H9 (cell line): ENCODE measurements around the gene MYCBP2. TPM values are rescaled to one million over a fixed set of nuclear protein-coding genes. Genes with fewer than 3 reads are reported as not detected.

ENCODE experiments used
- DNase-seq: peaks from one replicate; pipeline ENCODE4 v3.0.0-alpha.2; 2017
- H2AFZ ChIP-seq: one replicate; pipeline ENCODE4 v1.6.1; 2013; ENCODE audit warnings: mild to moderate bottlenecking, low read length, control low read depth, moderate library complexity
- H2AK5ac ChIP-seq: 2 replicates; pipeline ENCODE4 v1.6.1; 2013; ENCODE audit warnings: low read length, control low read depth, mixed read lengths; ENCODE audit not compliant: insufficient read length
- H2BK120ac ChIP-seq: one replicate; pipeline ENCODE4 v1.6.1; 2013; ENCODE audit warnings: low read depth, mild to moderate bottlenecking, low read length, control low read depth, inconsistent platforms; ENCODE audit not compliant: poor library complexity, severe bottlenecking
- H2BK12ac ChIP-seq: 2 replicates; pipeline ENCODE4 v1.6.1; 2013; ENCODE audit warnings: low read length, control low read depth, mixed read lengths, low read depth; ENCODE audit not compliant: insufficient read length
- H2BK15ac ChIP-seq: 2 replicates; pipeline ENCODE4 v1.6.1; 2013; ENCODE audit warnings: low read depth, low read length, control low read depth
- H2BK20ac ChIP-seq: one replicate; pipeline ENCODE4 v1.6.1; 2013; ENCODE audit warnings: low read depth, mild to moderate bottlenecking, low read length, control low read depth, inconsistent platforms; ENCODE audit not compliant: poor library complexity, severe bottlenecking
- H2BK5ac ChIP-seq: 2 replicates; pipeline ENCODE4 v1.6.1; 2013; ENCODE audit warnings: low read length, control low read depth, mixed read lengths; ENCODE audit not compliant: insufficient read length
- H3K14ac ChIP-seq: 2 replicates; pipeline ENCODE4 v1.6.1; 2013; ENCODE audit warnings: low read length, control low read depth; ENCODE audit not compliant: insufficient read depth
- H3K18ac ChIP-seq: 2 replicates; pipeline ENCODE4 v1.6.1; 2013; ENCODE audit warnings: low read depth, mild to moderate bottlenecking, mixed read lengths, low read length, control low read depth; ENCODE audit not compliant: insufficient read length
- H3K23ac ChIP-seq: 2 replicates; pipeline ENCODE4 v1.6.1; 2013; ENCODE audit warnings: low read length, control low read depth, mixed read lengths, low read depth; ENCODE audit not compliant: insufficient read length
- H3K23me2 ChIP-seq: 2 replicates; pipeline ENCODE4 v1.6.1; 2013; ENCODE audit warnings: low read depth, mild to moderate bottlenecking, mixed read lengths, low read length, control low read depth; ENCODE audit not compliant: insufficient read length, poor library complexity, severe bottlenecking
- H3K27ac ChIP-seq: 2 replicates; pipeline ENCODE4 v1.5.1; 2013; ENCODE audit warnings: low read length, control low read depth, mixed read lengths, low read depth; ENCODE audit not compliant: insufficient read length
- H3K27me3 ChIP-seq: 2 replicates; pipeline ENCODE4 v1.6.1; 2013; ENCODE audit warnings: low read length, control low read depth, inconsistent platforms; ENCODE audit not compliant: insufficient read depth
- H3K4ac ChIP-seq: 2 replicates; pipeline ENCODE4 v1.6.1; 2013; ENCODE audit warnings: low read depth, mild to moderate bottlenecking, control low read depth, inconsistent platforms, low read length, moderate library complexity
- H3K4me1 ChIP-seq: 2 replicates; pipeline ENCODE4 v1.6.1; 2013; ENCODE audit warnings: low read length, control low read depth, inconsistent platforms; ENCODE audit not compliant: insufficient read depth
- H3K4me2 ChIP-seq: 2 replicates; pipeline ENCODE4 v1.6.1; 2013; ENCODE audit warnings: low read length, control low read depth, mixed read lengths; ENCODE audit not compliant: insufficient read length, insufficient read depth
- H3K56ac ChIP-seq: 2 replicates; pipeline ENCODE4 v1.6.1; 2013; ENCODE audit warnings: low read depth, mild to moderate bottlenecking, mixed read lengths, low read length, control low read depth; ENCODE audit not compliant: insufficient read length
- H3K79me1 ChIP-seq: 2 replicates; pipeline ENCODE4 v1.6.1; 2013; ENCODE audit warnings: low read depth, mild to moderate bottlenecking, moderate library complexity, low read length, control low read depth, inconsistent platforms; ENCODE audit not compliant: insufficient read depth, poor library complexity, severe bottlenecking
- H3K79me2 ChIP-seq: 2 replicates; pipeline ENCODE4 v1.6.1; 2013; ENCODE audit warnings: low read length, control low read depth, inconsistent platforms; ENCODE audit not compliant: insufficient read depth
- H3K9ac ChIP-seq: 2 replicates; pipeline ENCODE4 v1.6.1; 2013; ENCODE audit warnings: low read length, control low read depth, mixed read lengths; ENCODE audit not compliant: insufficient read length; ENCODE audit errors: extremely low read depth
- H3K9me3 ChIP-seq: one replicate; pipeline ENCODE4 v1.6.1; 2013; ENCODE audit warnings: low read depth, low read length, inconsistent platforms; ENCODE audit not compliant: control insufficient read depth
- H3T11ph ChIP-seq: one replicate; pipeline ENCODE4 v1.6.1; 2013; ENCODE audit warnings: mild to moderate bottlenecking, low read length, control low read depth, inconsistent platforms
- H4K20me1 ChIP-seq: one replicate; pipeline ENCODE4 v1.6.1; 2013; ENCODE audit not compliant: control insufficient read depth, insufficient read length, insufficient read depth
- H4K5ac ChIP-seq: 2 replicates; pipeline ENCODE4 v1.6.1; 2013; ENCODE audit warnings: low read depth, mild to moderate bottlenecking, mixed read lengths, low read length, control low read depth; ENCODE audit not compliant: insufficient read length
- H4K8ac ChIP-seq: replicated peaks from 2 replicates; pipeline ENCODE4 v1.6.1; 2013; ENCODE audit warnings: low read length, control low read depth, mixed read lengths, low read depth; ENCODE audit not compliant: insufficient read length
- H4K91ac ChIP-seq: 2 replicates; pipeline ENCODE4 v1.6.1; 2013; ENCODE audit warnings: low read depth, mild to moderate bottlenecking, moderate library complexity, mixed read lengths, low read length, control low read depth; ENCODE audit not compliant: insufficient read length
- H3K27ac Mint-ChIP-seq, 3 experiments: 2 replicates in 2 of 3; 3 replicates in 1 of 3; pipeline ENCODE4 v1.8.0; 2020 to 2021; ENCODE audit warnings: mixed read lengths in 3 of 3, mild to moderate bottlenecking in 1 of 3, moderate library complexity in 1 of 3
- H3K27me3 Mint-ChIP-seq: 2 replicates; pipeline ENCODE4 v1.8.0; 2021; ENCODE audit warnings: low read depth, mild to moderate bottlenecking, moderate library complexity, mixed read lengths
- H3K36me3 Mint-ChIP-seq, 3 experiments: 2 replicates in 2 of 3; 3 replicates in 1 of 3; pipeline ENCODE4 v1.8.0; 2020 to 2021; ENCODE audit warnings: low read depth in 3 of 3, mixed read lengths in 3 of 3; ENCODE audit not compliant: insufficient read depth in 1 of 3
- H3K4me1 Mint-ChIP-seq, 2 experiments: 2 replicates each; pipeline ENCODE4 v1.8.0; 2020; ENCODE audit warnings: mixed read lengths in 2 of 2
- H3K4me3 Mint-ChIP-seq, 2 experiments: 2 replicates in 1 of 2; 3 replicates in 1 of 2; pipeline ENCODE4 v1.8.0; 2020 to 2021; ENCODE audit warnings: mild to moderate bottlenecking in 2 of 2, mixed read lengths in 2 of 2, moderate library complexity in 1 of 2
- H3K9me3 Mint-ChIP-seq, 2 experiments: 2 replicates in 1 of 2; 3 replicates in 1 of 2; pipeline ENCODE4 v1.8.0; 2020; ENCODE audit warnings: mild to moderate bottlenecking in 2 of 2, mixed read lengths in 2 of 2, moderate library complexity in 1 of 2
- WGBS: extraction: QIAGEN DNeasy Blood & Tissue Kit; methylation state at CpG from one replicate; pipeline ENCODE4 v1.1.7; 2013; ENCODE audit warnings: missing lambda C conversion rate, low lambda C conversion rate, mixed read lengths; ENCODE audit not compliant: insufficient read length; ENCODE audit errors: extremely low coverage; 5-methylcytosine and 5-hydroxymethylcytosine counted together
- total RNA-seq: library from RNA; stranded (reverse); gene quantifications from 2 replicates; pipeline ENCODE4 v1.2.1, GENCODE V29; 2021
- TF ChIP-seq, protein P1 (sequence below): fragments of 200-600 bp; sonication (generic); conservative IDR thresholded peaks from 3 replicates; pipeline ENCODE4 v1.8.0; 2021; ENCODE audit warnings: antibody characterized with exemption, mild to moderate bottlenecking

MYCBP2 gene
- total RNA-seq, 1 experiment from 2014 or later: 32.0 TPM

DNA sequence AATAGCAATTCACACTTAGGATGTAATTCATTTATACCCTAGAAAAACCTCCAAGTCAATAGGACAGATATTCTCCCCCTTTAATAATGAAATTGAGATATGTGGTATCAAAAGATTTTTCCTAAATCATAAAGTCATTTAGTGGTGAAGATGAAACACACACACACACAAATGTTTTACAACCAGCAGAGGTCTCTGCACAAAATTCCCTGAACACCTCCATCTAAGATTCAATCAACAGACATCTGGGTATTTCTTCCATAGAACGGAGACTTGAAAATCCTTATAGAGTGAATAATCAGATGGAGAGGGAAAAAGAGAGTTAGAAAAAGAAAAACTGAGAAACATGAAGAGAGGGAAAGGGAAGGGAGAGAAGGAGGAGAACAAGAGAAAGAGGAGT is 52.8 kb downstream of the MYCBP2 start:
- H3K14ac ChIP-seq: no peak overlapping the region
- peaks cover 9 to 11% (median 10%) of the 10 kb centered on the region in 3 experiments for H3K36me3 Mint-ChIP-seq
- no peaks in the 10 kb centered on the region for H3K9me3 ChIP-seq
- no peak overlapping the region for H3K23ac ChIP-seq
- no peak overlapping the region for H3K4me3 Mint-ChIP-seq
- no peak overlapping the region for H3T11ph ChIP-seq
- no peaks in the 10 kb centered on the region for H3K9me3 Mint-ChIP-seq
- H4K20me1 ChIP-seq: no peaks in the 10 kb centered on the region
- H2AK5ac ChIP-seq: no peak overlapping the region
- no peaks in the 10 kb centered on the region for H3K27me3 ChIP-seq
- H2BK15ac ChIP-seq: no peak overlapping the region
- H3K79me1 ChIP-seq: no peaks in the 10 kb centered on the region
- H3K4me1 Mint-ChIP-seq: no peaks in the 10 kb centered on the region
- H3K27ac Mint-ChIP-seq: no peak overlapping the region
- DNase-seq: no peak
- H3K79me2 ChIP-seq: no peaks in the 10 kb centered on the region
- H2BK20ac ChIP-seq: no peak overlapping the region
- H3K56ac ChIP-seq: no peak overlapping the region
- H3K18ac ChIP-seq: no peak overlapping the region
- no peak overlapping the region for H2BK12ac ChIP-seq
- no peaks in the 10 kb centered on the region for H3K23me2 ChIP-seq
- no peaks in the 10 kb centered on the region for H3K4me1 ChIP-seq
- H3K27ac ChIP-seq: no peak overlapping the region
- H2BK5ac ChIP-seq: no peak overlapping the region
- H3K4me2 ChIP-seq: no peak overlapping the region
- H4K8ac ChIP-seq: no peak overlapping the region
- no peak overlapping the region for H2BK120ac ChIP-seq
- H2AFZ ChIP-seq: no peak overlapping the region
- no peak overlapping the region for H4K91ac ChIP-seq
- no peaks in the 10 kb centered on the region for H3K27me3 Mint-ChIP-seq
- TF ChIP-seq, protein P1, sequence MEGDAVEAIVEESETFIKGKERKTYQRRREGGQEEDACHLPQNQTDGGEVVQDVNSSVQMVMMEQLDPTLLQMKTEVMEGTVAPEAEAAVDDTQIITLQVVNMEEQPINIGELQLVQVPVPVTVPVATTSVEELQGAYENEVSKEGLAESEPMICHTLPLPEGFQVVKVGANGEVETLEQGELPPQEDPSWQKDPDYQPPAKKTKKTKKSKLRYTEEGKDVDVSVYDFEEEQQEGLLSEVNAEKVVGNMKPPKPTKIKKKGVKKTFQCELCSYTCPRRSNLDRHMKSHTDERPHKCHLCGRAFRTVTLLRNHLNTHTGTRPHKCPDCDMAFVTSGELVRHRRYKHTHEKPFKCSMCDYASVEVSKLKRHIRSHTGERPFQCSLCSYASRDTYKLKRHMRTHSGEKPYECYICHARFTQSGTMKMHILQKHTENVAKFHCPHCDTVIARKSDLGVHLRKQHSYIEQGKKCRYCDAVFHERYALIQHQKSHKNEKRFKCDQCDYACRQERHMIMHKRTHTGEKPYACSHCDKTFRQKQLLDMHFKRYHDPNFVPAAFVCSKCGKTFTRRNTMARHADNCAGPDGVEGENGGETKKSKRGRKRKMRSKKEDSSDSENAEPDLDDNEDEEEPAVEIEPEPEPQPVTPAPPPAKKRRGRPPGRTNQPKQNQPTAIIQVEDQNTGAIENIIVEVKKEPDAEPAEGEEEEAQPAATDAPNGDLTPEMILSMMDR: no peak; the same call in 2 of the 3 replicates
- H3K4ac ChIP-seq: no peak overlapping the region
- no CpG with 5 or more reads among the region's 1 CpG for WGBS
- no peak overlapping the region for H4K5ac ChIP-seq
- H3K9ac ChIP-seq: no peak overlapping the region
